Keratinocyte (primary cell): ENCODE results near the gene CACNA1C.

Experiments
- EZH2 ChIP-seq: IDR thresholded peaks from one replicate; pipeline ENCODE4 v1.6.1; 2012; ENCODE audit warnings: inconsistent platforms, mild to moderate bottlenecking, low read length, moderate library complexity
- TF ChIP-seq, protein P1 (sequence below), 3 experiments: IDR thresholded peaks in 1 of 3; conservative IDR thresholded peaks in 1 of 3; optimal IDR thresholded peaks in 1 of 3; 2 replicates in 2 of 3; 3 replicates in 1 of 3; pipeline versions ENCODE3 to v1.5.1; 2011; ENCODE audit warnings: low read length in 3 of 3, mild to moderate bottlenecking in 3 of 3, moderate library complexity in 2 of 3, control low read depth in 1 of 3, inconsistent platforms in 1 of 3; ENCODE audit not compliant: insufficient read depth in 2 of 3; ENCODE audit errors: extremely low read depth in 1 of 3

DNA sequence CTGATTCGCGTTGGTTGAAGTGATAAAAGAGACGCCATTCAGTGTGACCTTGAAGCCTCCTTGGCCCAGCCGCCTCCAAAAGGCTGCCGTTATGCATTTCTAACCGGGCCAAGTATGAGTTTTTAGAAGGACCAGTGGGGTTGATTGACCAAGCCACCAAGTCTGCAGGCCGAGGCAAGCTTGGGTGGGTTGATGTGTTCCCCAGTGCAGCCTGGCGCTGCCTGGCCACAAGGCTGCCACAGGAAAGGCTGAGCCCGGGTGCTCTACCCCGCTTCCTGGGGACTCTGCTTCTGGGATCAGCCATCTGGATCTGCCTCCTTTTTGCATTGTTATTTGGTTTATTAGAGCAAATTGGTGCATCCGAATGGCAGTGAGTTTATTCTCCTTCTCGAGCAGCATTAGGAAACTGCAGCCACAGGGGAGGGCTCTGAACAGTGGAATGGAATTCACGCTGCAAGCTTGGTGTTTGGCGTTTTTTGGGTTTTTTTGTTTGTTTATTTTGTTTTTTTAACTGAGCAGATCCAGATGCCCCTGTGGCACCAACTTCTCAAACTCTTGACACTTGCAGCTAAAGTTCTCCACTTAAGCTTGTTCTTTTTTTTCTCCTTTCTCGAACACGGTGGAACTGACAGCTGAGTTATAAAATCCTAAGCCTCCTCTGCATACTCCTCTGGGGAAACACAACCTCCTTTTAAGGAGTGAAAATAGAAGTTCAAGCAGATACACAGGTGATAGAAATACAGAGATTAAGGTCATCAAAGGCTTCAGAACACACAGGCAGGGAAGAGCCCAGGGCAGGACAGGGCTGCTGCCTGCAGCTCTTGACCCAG is 596.6 kb downstream of the CACNA1C start:
- TF ChIP-seq EZH2, result no peak
- TF ChIP-seq, protein P1, sequence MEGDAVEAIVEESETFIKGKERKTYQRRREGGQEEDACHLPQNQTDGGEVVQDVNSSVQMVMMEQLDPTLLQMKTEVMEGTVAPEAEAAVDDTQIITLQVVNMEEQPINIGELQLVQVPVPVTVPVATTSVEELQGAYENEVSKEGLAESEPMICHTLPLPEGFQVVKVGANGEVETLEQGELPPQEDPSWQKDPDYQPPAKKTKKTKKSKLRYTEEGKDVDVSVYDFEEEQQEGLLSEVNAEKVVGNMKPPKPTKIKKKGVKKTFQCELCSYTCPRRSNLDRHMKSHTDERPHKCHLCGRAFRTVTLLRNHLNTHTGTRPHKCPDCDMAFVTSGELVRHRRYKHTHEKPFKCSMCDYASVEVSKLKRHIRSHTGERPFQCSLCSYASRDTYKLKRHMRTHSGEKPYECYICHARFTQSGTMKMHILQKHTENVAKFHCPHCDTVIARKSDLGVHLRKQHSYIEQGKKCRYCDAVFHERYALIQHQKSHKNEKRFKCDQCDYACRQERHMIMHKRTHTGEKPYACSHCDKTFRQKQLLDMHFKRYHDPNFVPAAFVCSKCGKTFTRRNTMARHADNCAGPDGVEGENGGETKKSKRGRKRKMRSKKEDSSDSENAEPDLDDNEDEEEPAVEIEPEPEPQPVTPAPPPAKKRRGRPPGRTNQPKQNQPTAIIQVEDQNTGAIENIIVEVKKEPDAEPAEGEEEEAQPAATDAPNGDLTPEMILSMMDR (optimal IDR thresholded peaks at IDR 0.05 in 1 of 3, IDR thresholded peaks at IDR 0.05 in 1 of 3, conservative IDR thresholded peaks at IDR 0.05 in 1 of 3; ENCODE audit: extremely low read depth in 1 of 3, insufficient read depth in 2 of 3, low read length in 3 of 3), result no peak
